Thyroid gland (tissue), 4 donors: ENCODE results near the gene GCNT2.

Experiments
- POLR2A ChIP-seq, 2 donors: fragments of 450-650 bp; IDR thresholded peaks; one replicate each; pipeline ENCODE4 v1.6.1; 2017; ENCODE audit warnings: antibody characterized with exemption in 2 of 2, mild to moderate bottlenecking in 2 of 2, moderate library complexity in 1 of 2
- TF ChIP-seq, protein P1 (sequence below), 6 experiments: fragments of 200-600 bp in 3 of 6; fragments of 450-650 bp in 3 of 6; sonication (generic) in 3 of 6; IDR thresholded peaks; one replicate each; pipeline ENCODE4 v1.5.1; 2016 to 2019; ENCODE audit warnings: antibody characterized with exemption in 6 of 6, mild to moderate bottlenecking in 2 of 6, inconsistent platforms in 1 of 6, moderate library complexity in 1 of 6

DNA sequence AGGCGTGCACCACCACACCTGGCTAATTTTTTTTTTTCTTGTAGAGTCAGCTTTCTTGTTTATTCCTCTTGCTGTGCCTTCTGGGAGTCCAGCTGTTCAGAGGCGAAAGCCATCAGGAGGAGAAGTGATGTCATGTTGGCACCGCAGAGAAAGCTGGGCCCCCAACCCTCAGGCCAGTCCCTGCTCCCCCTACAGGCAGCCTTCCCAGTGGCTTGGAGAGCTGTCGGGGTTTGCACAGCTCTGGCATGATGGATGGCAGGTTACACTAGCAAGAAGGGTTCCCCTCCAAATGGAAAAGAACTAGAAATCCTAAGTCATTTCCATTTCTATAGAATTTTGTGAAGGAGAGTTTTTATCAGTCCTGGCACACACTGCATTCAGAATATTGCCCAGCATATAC is 100.7 kb downstream of the GCNT2 start:
- TF ChIP-seq, protein P1, sequence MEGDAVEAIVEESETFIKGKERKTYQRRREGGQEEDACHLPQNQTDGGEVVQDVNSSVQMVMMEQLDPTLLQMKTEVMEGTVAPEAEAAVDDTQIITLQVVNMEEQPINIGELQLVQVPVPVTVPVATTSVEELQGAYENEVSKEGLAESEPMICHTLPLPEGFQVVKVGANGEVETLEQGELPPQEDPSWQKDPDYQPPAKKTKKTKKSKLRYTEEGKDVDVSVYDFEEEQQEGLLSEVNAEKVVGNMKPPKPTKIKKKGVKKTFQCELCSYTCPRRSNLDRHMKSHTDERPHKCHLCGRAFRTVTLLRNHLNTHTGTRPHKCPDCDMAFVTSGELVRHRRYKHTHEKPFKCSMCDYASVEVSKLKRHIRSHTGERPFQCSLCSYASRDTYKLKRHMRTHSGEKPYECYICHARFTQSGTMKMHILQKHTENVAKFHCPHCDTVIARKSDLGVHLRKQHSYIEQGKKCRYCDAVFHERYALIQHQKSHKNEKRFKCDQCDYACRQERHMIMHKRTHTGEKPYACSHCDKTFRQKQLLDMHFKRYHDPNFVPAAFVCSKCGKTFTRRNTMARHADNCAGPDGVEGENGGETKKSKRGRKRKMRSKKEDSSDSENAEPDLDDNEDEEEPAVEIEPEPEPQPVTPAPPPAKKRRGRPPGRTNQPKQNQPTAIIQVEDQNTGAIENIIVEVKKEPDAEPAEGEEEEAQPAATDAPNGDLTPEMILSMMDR (IDR thresholded peaks at IDR 0.05) = no peak
- no peak for TF ChIP-seq POLR2A (IDR thresholded peaks at IDR 0.05)
